ENCODE measurements around the gene OASL. TPM values are rescaled to one million over a fixed set of nuclear protein-coding genes. Genes with fewer than 3 reads are reported as not detected.
A peak's percentile ranks its signal among the peaks of the same experiment; 100 is the strongest.

OASL gene
- polyA plus RNA-seq, 4 donors: 0.56 to 3.0 (median 2.0) TPM

DNA sequence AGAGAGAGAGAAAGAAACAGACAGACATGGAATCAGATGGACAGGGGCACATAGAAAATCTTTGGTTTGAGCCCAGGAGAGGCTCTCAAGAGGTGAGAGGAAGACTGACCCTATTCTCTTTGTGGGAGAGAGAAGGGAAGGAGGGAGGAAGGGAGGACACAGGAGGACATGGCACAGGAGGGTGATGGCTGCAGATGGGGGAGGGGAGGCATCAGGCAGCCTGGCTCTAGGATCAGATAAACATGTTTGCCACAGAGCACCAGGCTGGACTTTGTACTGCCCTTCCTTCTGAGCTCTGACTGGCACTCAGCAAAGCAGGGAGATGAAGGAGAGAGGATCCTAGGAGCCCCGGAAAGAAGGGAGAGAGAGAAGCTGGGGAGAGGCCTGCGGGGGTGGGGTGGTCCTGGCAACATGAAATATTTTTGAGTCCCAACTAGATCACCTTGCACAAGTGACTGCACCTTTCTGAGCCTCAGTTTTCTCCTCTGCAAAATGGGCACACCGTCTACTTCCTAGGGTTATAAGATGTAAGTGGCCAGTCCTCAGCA is 54.6 kb downstream of the OASL start:
- H3K27ac ChIP-seq (ENCODE audit: low read depth in 1 of 3, low read length in 2 of 3): peak overlapping the region; percentile 31 to 75 (median 61)
- no peaks in the 10 kb centered on the region for H3K9me3 ChIP-seq (ENCODE audit: control insufficient read depth in 2 of 2, insufficient read depth in 1 of 2, low read depth in 1 of 2, low read length in 1 of 2)
- no peaks in the 10 kb centered on the region for H3K27me3 ChIP-seq (ENCODE audit: control insufficient read depth in 3 of 3, insufficient read depth in 3 of 3, low read length in 3 of 3)
- 29 to 67% (median 36%) methylated on average over 3 of the region's 3 CpGs for WGBS, 3 donors
- peaks cover 0 to 42% (median 3%) of the 10 kb centered on the region in 3 donors for H3K4me1 ChIP-seq (ENCODE audit: control insufficient read depth in 3 of 3, insufficient read depth in 2 of 3, low read depth in 1 of 3, low read length in 2 of 3)
- peaks cover 0 to 60% (median 0%) of the 10 kb centered on the region in 3 donors for H3K36me3 ChIP-seq (ENCODE audit: control insufficient read depth in 3 of 3, insufficient read depth in 2 of 3, low read depth in 1 of 3, low read length in 3 of 3)
- DNase-seq: peak; percentile 93 to 96
- no peak overlapping the region for H3K4me3 ChIP-seq (ENCODE audit: low read depth in 1 of 3, low read length in 3 of 3)
- FAIRE-seq: no peak

DNA sequence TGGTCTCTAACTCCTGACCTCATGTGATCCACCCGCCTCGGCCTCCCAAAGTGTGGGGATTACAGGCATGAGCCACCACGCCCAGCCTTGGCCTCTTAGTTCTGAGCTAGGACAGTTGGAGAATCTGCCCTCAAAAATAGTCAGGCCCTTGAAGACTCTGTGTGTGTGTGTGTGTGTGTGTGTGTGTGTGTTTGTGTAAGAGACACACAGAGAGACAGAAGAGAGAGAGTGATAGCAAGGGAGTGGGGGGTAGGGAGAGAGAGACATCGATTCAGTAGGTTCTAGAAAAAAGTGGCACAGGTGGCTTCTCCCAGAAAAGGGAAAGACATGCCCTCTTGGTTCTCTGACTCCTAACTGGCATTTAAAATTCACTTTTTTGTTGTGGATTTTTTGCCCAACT is 55.3 kb downstream of the OASL start:
- Histone ChIP-seq H3K4me1 (ENCODE audit: control insufficient read depth in 3 of 3, insufficient read depth in 2 of 3, low read depth in 1 of 3, low read length in 2 of 3) (peaks cover 0 to 42% (median 3%) of the 10 kb centered on the region in 3 donors), H3K9me3 (ENCODE audit: control insufficient read depth in 2 of 2, insufficient read depth in 1 of 2, low read depth in 1 of 2, low read length in 1 of 2) (no peaks in the 10 kb centered on the region), H3K27ac (ENCODE audit: low read depth in 1 of 3, low read length in 2 of 3) (peak overlapping the region; percentile 49 to 75 (median 61)), H3K4me3 (ENCODE audit: low read depth in 1 of 3, low read length in 3 of 3) (no peak overlapping the region), H3K27me3 (ENCODE audit: control insufficient read depth in 3 of 3, insufficient read depth in 3 of 3, low read length in 3 of 3) (no peaks in the 10 kb centered on the region), H3K36me3 (ENCODE audit: control insufficient read depth in 3 of 3, insufficient read depth in 2 of 3, low read depth in 1 of 3, low read length in 3 of 3) (peaks cover 0 to 60% (median 0%) of the 10 kb centered on the region in 3 donors)
- WGBS, 3 donors: 53 to 63% (median 59%) methylated on average over 4 of the region's 4 CpGs
- DNase-seq (no peak), FAIRE-seq (no peak)

DNA sequence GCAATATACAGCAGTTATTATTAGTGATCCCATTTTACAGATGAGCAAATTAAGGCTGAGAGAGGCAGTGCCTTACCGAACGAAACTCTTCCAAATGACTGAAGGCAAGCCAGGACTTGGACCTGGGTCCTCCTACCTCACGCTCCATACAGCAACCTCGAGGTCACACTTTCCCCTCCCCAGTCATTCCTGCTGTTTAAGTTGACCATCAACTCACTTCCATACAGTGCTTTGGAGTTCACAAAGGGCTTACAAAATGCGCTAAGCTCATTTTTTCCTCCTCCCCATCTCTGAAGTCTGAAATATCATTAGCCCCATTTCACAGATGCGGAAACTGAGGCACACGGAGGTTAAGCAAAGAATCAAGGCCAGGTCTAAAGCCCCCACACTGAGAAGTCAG is 56.4 kb downstream of the OASL start:
- Histone ChIP-seq H3K9me3 (ENCODE audit: control insufficient read depth in 2 of 2, insufficient read depth in 1 of 2, low read depth in 1 of 2, low read length in 1 of 2) (no peaks in the 10 kb centered on the region), H3K4me3 (ENCODE audit: low read depth in 1 of 3, low read length in 3 of 3) (no peak overlapping the region), H3K36me3 (ENCODE audit: control insufficient read depth in 3 of 3, insufficient read depth in 2 of 3, low read depth in 1 of 3, low read length in 3 of 3) (peaks cover 0 to 62% (median 0%) of the 10 kb centered on the region in 3 donors), H3K27ac (ENCODE audit: low read depth in 1 of 3, low read length in 2 of 3) (peak overlapping the region in 1 of 3 donors; percentile 75), H3K27me3 (ENCODE audit: control insufficient read depth in 3 of 3, insufficient read depth in 3 of 3, low read length in 3 of 3) (no peaks in the 10 kb centered on the region), H3K4me1 (ENCODE audit: control insufficient read depth in 3 of 3, insufficient read depth in 2 of 3, low read depth in 1 of 3, low read length in 2 of 3) (peaks cover 0 to 42% (median 3%) of the 10 kb centered on the region in 3 donors)
- DNase-seq (no peak), FAIRE-seq (no peak)
- WGBS, 3 donors: 69 to 81% (median 78%) methylated on average over 7 of the region's 7 CpGs

DNA sequence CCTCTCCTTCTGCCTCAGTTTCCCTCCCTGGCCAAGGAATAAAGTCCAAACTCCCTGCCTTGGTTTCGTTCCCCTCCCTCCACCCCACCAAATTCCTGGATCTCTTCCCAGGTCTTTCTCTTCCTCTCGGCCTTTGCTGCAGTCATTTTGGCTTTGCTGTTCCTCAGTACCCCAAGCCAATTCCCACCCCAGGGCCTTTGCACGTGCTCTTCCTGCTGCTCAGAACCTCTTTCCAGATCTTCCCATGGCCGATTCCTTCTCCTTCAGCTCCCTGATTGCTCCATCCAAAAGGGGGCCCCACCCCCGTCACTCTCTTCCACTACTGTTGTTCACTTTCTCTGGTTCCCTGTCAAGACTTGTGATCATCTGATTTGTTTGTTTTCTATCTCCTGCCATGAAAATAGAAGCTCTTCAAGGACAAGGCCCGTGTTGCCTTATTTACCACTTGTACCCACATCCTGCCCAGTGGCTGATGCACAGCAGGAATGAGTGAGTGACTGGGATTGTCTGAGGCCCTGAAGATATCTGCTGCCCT is 57.6 kb downstream of the OASL start:
- Histone ChIP-seq H3K9me3 (ENCODE audit: control insufficient read depth in 2 of 2, insufficient read depth in 1 of 2, low read depth in 1 of 2, low read length in 1 of 2) (no peaks in the 10 kb centered on the region), H3K4me3 (ENCODE audit: low read depth in 1 of 3, low read length in 3 of 3) (peak overlapping the region in 2 of 3 donors; percentile 65 to 80), H3K4me1 (ENCODE audit: control insufficient read depth in 3 of 3, insufficient read depth in 2 of 3, low read depth in 1 of 3, low read length in 2 of 3) (peaks cover 0 to 46% (median 3%) of the 10 kb centered on the region in 3 donors), H3K27ac (ENCODE audit: low read depth in 1 of 3, low read length in 2 of 3) (peak overlapping the region; percentile 80 to 95 (median 82)), H3K27me3 (ENCODE audit: control insufficient read depth in 3 of 3, insufficient read depth in 3 of 3, low read length in 3 of 3) (no peaks in the 10 kb centered on the region), H3K36me3 (ENCODE audit: control insufficient read depth in 3 of 3, insufficient read depth in 2 of 3, low read depth in 1 of 3, low read length in 3 of 3) (peaks cover 0 to 67% (median 0%) of the 10 kb centered on the region in 3 donors)
- no peak for FAIRE-seq
- 7 to 48% (median 37%) methylated on average over 6 of the region's 6 CpGs for WGBS, 3 donors
- DNase-seq: peak in 1 of 2 donors; percentile 60

DNA sequence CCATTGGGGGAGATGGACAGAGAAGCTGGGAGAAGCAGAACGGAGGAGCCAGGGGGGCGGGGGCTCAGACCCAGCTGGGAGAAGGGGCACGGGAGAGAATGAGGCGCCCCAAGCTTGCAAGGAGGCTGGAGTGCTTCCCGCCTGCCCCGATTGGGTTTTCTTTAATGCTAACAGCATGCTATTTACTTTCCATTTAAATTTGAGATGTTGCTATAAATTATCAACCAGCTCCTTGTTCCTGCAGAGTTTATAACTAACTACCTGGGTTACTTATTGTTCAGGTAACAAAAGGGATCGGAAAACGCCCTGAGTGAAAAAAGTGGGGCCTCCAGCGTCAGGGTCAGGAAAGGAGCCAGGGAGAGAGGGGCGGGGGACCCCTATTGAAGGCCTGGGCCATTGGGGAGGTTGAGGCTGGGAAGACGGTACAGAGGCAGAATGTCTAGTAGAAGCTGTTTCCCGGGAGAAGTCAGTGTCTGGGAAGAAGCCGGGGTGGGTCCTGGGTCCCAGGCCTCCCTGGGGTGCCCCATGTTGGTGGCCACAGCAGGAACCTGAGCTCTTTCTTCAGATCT is 58.2 kb downstream of the OASL start:
- peaks cover 0 to 46% (median 3%) of the 10 kb centered on the region in 3 donors for H3K4me1 ChIP-seq (ENCODE audit: control insufficient read depth in 3 of 3, insufficient read depth in 2 of 3, low read depth in 1 of 3, low read length in 2 of 3)
- peak; percentile 77 to 89 for DNase-seq
- H3K36me3 ChIP-seq (ENCODE audit: control insufficient read depth in 3 of 3, insufficient read depth in 2 of 3, low read depth in 1 of 3, low read length in 3 of 3): peaks cover 0 to 67% (median 0%) of the 10 kb centered on the region in 3 donors
- no peaks in the 10 kb centered on the region for H3K27me3 ChIP-seq (ENCODE audit: control insufficient read depth in 3 of 3, insufficient read depth in 3 of 3, low read length in 3 of 3)
- no peaks in the 10 kb centered on the region for H3K9me3 ChIP-seq (ENCODE audit: control insufficient read depth in 2 of 2, insufficient read depth in 1 of 2, low read depth in 1 of 2, low read length in 1 of 2)
- H3K4me3 ChIP-seq (ENCODE audit: low read depth in 1 of 3, low read length in 3 of 3): peak overlapping the region; percentile 50 to 80 (median 65)
- WGBS, 3 donors: 7 to 57% (median 30%) methylated on average over 13 of the region's 13 CpGs
- FAIRE-seq: no peak
- H3K27ac ChIP-seq (ENCODE audit: low read depth in 1 of 3, low read length in 2 of 3): peak overlapping the region; percentile 80 to 95 (median 82)

DNA sequence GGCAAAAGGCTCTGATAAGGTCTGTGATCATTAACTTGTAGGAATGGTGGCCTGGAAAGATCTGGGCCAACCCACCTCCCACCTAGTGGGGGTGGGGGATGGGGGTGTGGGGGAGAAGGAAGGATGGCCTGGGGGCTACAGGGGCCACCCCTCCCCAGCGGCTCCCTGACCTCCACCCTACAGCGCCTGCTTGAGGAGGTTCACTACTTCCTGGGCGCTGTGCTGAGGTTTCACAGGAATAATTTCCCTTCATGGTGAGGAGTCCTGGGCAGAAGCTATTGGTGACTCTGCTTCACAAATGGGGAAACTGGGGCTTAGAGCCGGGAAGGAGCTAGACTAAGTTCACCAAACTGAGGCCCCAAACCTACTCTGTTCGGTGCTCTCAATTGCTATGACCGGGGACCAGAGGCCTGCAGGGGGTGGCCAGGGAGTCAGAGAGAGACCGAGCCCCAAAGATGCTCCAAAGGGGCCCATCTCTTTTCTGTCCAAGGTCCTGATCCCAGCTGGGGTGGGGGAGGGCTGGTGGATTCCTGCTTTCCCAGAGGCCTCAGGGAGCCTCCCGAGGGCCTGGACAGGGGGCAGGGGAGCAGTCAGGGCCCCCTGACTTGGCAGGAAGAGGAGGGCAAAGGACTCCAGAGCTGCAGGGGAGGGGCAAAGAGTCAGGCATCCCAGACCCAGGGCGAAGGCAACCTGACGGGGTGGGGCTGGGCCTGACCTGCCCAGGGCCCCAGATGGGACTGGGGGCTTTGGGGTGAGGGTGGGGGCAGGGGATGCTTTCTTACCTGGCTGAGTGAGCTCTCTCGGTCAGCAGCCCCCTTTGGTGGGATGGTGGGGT is 59.0 kb downstream of the OASL start:
- H3K4me3 ChIP-seq (ENCODE audit: low read depth in 1 of 3, low read length in 3 of 3): peak overlapping the region; percentile 63 to 80 (median 65)
- H3K27me3 ChIP-seq (ENCODE audit: control insufficient read depth in 3 of 3, insufficient read depth in 3 of 3, low read length in 3 of 3): no peaks in the 10 kb centered on the region

DNA sequence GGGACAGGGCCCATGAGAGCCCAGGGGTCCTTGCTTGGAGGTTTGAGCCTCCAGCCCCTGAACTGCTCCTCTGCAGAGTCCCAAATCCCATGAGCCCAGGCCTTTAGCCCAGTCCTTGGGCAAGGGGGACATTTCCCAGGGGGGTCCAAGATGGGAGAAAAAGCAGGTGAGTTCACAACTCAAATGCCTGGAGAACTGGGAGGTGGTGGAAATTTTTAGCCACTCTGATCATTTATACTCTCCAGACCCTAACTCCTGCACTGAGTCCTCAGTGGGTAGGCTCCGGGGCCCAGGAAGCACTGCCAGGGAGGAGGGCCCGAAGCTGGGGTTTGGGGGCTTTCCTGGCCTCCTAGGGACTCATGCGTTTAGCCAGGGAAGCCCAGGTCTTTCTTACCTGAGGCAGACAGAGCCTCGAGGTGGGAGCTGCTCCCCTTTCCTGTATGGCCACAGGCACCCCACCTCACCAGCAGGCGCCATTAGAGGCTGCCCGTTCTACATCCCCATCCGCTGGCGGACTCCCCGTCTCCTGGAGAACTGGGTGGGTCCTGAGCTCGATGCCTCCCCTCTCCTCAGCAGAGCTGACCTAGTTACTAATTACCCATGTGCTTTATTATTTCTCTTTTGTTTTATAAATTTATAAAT is 59.7 kb downstream of the OASL start:
- Histone ChIP-seq H3K4me3 (ENCODE audit: low read depth in 1 of 3, low read length in 3 of 3) (peak overlapping the region; percentile 63 to 80 (median 65)), H3K27ac (ENCODE audit: low read depth in 1 of 3, low read length in 2 of 3) (peak overlapping the region; percentile 89 to 95 (median 91)), H3K9me3 (ENCODE audit: control insufficient read depth in 2 of 2, insufficient read depth in 1 of 2, low read depth in 1 of 2, low read length in 1 of 2) (no peaks in the 10 kb centered on the region), H3K36me3 (ENCODE audit: control insufficient read depth in 3 of 3, insufficient read depth in 2 of 3, low read depth in 1 of 3, low read length in 3 of 3) (peaks cover 0 to 69% (median 0%) of the 10 kb centered on the region in 3 donors), H3K4me1 (ENCODE audit: control insufficient read depth in 3 of 3, insufficient read depth in 2 of 3, low read depth in 1 of 3, low read length in 2 of 3) (peaks cover 0 to 38% (median 3%) of the 10 kb centered on the region in 3 donors), H3K27me3 (ENCODE audit: control insufficient read depth in 3 of 3, insufficient read depth in 3 of 3, low read length in 3 of 3) (no peaks in the 10 kb centered on the region)
- 16 to 63% (median 39%) methylated on average over 9 to 10 of the region's 10 CpGs for WGBS, 3 donors
- DNase-seq: peak; percentile 63 to 65
- FAIRE-seq: no peak

More for the DNA sequence above, 59.0 kb downstream of the OASL start:
- no peaks in the 10 kb centered on the region for H3K9me3 ChIP-seq (ENCODE audit: control insufficient read depth in 2 of 2, insufficient read depth in 1 of 2, low read depth in 1 of 2, low read length in 1 of 2)
- DNase-seq (peak; percentile 88 to 95), FAIRE-seq (no peak)
- WGBS, 3 donors: 15 to 45% (median 28%) methylated on average over 11 of the region's 11 CpGs
- peaks cover 0 to 74% (median 0%) of the 10 kb centered on the region in 3 donors for H3K36me3 ChIP-seq (ENCODE audit: control insufficient read depth in 3 of 3, insufficient read depth in 2 of 3, low read depth in 1 of 3, low read length in 3 of 3)
- peaks cover 0 to 43% (median 3%) of the 10 kb centered on the region in 3 donors for H3K4me1 ChIP-seq (ENCODE audit: control insufficient read depth in 3 of 3, insufficient read depth in 2 of 3, low read depth in 1 of 3, low read length in 2 of 3)
- peak overlapping the region; percentile 82 to 95 (median 89) for H3K27ac ChIP-seq (ENCODE audit: low read depth in 1 of 3, low read length in 2 of 3)

Data from small intestine (tissue), 7 donors.